Colon (tissue), 2 donors: ENCODE data around the gene TXN.
"Not testable (repeated sequence)": the region's sequence is repeated elsewhere in the genome, so short reads cannot be mapped to it uniquely, and the experiment has no call there.

ENCODE experiments used
- FAIRE-seq: peaks from 2 replicates; lab custom pipeline; 2012; peaks lifted over from hg19 to GRCh38; lab: Jason Lieb, UNC
- donor health status: control.
- donor health status: control.

Gene TXN

DNA sequence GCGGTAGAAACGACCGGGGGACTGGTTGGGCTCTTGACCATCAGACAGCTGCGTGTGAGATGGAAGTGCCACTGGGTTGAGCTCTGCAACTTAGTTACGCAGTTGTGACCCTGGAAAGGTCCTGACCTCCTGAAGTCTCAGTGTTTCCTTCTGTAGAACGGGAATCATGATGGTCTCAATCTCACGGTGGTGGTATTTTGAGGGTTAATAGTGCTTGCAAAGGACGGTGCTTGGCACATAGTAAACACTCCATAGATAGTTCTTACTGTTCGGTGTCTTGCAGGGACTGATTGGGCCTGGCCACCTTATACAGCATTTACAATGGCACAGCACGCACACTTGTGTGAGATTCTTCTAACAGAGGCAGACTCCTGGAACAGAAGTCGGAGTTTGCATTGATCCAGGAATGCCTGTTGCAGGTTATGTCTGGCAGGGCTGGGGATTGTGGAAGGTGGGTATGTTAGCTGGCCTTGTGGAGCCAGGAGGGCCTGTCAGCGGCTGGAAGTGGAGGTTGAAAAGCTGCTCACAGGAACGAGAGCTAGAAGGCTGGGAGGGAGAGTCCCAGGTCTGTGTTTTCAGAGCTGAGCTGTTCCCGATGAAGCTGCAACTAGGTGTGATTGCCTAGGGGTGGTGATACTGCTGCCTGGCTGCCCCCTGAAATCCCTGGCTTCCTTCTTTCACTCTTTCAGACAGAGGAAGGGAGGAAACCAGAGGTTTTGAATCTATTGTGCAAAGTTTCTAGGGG lies 962 bp upstream of the TXN start:
- FAIRE-seq: no peak

DNA sequence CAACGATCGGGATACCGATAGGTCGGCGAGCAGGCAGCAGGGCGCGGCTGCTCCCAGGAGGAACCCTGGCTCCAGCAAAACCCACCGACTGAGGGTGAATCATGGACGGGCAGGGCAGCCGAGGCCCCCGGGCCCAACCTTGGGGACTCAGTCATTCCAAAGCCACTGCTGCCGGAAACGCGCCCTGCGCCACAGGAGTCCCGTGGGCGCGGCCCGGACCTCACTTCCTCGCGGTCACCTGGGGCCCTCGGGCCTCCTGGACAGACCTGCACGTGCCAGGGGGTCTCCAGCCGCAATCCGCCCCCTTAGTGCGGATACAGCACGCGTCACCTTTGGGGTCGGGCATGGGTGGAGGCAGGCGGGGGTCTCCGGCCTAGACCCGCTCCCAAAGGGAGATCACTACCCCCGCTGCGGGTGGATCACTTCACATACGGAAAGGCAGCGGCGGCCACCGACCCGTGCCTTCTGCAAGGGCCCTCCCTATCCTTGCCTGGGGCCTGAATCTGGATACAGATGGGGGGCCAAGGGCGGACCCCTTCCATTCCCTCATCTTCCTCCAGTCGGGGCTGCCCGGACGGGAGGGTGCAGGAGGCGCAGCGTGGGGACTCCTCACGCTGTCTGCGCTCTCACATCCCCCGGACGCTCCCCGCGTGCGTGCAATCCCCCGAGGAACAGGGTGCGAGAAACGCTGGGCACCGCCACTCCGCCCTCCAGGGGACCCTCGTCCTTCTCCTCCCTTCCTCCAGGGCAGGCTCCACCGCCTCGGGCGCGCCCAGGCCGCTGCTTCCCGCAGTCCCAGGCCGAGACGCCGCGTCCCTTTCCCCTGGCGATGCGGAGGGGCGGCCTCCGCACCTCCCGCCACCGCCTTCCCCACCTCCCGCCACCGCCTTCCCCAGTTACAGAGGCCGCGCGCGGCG lies 586 bp downstream of the TXN start:
- FAIRE-seq: no peak

DNA sequence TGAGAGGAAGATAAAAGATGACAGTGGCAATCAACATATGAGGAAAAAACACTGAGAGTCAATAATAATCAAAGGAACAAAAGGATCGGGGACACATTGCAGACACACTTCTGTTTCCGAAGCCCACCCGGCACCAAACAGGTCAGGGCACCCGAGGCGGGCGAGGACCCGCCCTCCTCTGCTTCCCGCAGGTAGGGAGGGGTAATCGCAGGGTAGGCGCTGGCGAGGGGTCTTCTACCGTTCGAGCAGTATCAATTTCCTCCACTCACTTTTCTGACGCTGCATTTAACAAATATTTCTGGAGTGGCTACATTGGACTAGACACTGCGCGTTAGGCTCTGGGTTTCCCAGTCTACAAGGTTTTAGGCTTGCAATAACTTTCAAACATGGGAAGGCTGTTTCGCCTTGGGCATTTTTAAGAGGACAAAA lies 1.3 kb downstream of the TXN start:
- no peak for FAIRE-seq

DNA sequence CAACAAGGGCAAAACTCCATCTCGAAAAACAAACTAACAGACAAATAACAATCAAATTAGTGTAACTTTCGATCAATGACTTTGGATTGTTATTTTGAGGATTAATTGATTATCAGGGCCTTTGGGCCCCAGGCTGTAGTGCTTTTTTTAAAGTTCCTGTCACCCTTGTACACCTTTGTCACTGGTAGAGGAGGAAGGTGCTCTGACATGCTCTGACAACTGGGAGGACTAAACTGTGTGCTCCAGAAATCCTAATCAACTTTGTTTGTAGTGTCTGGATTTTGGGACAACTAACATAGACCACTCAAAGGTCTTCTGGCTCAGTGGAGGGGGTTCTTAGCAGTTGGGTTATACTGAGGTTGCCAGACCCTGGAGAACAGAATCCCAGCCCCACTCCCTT lies 1.8 kb downstream of the TXN start:
- FAIRE-seq: no peak

DNA sequence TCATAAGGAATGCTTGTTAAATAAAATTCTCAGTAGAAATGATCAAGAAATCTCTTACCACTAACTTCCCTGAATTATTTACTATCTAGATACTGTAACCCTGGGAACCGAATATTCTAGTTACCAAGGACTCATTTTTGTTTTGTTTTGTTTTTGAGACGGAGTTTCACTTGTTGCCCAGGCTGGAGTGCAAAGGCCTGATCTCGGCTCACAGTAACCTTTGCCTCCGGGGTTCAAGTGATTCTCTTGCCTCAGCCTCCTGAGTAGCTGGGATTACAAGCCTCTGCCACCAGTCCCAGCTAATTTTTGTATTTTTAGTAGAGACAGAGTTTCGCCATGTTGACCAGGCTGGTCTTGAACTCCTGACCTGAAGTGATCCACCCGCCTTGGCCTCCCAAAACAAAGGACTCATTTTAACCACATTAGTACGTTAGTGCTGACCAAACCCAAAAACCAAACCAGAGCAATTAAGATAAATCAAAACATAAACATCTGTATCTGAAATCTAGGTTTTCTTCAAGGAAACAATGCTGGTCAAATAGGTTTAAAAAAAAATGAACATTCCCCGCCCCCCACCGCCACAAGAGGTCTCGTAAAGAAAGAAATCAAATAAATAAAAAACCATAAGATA lies 3.7 kb downstream of the TXN start:
- no peak for FAIRE-seq

DNA sequence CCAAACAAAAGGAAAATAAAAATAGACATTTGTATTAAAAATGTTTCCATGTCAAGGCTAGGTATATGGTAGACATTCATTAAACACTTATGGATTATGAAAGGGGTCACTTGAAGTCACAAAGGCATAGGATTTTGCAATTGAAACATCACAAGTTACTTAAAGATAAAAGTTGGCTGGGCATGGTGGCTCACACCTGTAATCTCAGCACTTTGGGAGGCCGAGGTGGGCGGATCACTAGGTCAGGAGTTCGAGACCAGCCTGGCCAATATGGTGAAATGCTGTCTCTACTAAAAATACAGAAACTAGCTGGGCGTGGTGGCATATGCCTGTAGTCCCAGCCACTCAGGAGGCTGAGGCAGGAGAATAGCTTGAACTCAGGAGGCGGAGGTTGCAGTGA lies 4.5 kb downstream of the TXN start:
- not testable (repeated sequence) for FAIRE-seq

DNA sequence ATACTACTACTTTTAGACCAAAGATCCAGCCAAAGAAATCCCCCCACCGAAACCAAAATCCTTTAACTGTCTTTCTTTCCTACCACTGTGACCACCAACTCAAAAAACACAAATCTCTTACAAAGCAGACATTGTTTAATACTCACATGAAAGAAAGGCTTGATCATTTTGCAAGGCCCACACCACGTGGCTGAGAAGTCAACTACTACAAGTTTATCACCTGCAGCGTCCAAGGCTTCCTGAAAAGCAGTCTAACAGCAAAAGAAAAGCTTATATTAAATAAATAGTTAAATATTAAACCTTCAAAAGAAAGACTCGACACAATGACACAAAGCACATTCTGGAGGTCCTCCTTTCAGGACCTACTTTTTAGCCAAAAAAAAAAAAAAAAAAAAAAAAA lies 5.1 kb downstream of the TXN start:
- FAIRE-seq: no peak

DNA sequence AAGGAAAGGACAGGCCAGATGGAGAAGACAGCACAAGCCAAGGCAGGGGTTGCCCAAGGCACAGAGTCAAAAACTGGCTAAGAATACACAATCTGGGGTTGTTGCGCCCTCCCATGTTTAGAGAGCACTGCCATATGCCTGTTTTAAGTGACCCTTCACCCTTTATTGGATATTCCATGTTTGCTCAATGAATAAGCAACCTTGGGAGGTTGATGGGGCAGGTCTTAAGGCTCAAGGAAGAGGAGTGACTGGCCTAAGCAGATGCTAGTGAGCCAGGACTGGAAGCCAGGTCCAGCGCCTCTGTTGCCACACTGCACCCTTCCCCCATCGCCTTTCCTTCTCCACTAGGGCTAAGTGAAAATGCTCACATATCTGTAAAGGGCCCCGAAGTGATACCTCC lies 6.7 kb downstream of the TXN start:
- no peak for FAIRE-seq

DNA sequence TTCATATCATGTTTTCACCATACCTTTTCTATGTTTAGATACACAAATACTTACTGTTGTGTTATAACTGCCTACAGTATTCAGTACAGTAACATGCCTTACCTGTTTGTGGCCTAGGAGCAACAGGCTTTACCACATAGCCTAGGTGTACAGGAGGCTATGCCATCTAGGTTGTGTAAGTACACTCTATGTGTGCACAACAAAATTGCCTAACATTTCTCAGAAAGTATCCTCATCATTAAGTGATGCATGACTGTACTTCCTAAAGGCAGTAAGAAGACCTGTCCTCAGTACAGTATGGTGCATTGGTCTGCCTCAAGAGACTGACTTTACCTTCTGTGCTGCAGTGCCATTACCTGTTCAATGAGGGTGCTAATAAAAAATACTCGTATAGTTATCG lies 7.9 kb downstream of the TXN start:
- FAIRE-seq: no peak

DNA sequence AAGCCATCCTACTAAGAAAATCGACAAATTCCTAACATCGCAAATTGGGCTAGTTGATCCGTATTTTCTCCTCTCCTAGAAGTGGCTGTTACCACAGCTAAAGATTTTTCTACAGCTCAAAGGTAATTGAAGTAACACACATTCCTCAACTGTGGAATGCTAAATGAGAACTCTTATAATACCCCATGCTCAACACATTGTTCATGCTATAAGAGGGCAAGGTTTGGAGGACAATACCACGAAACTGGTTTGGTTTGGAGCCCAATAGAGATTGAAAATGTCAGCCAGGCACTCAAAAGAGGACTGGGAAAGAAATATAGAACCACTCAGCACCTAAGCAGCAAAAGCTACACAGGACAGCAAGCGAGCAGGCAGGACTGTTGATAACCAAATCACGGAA lies 10.1 kb downstream of the TXN start:
- no peak for FAIRE-seq

DNA sequence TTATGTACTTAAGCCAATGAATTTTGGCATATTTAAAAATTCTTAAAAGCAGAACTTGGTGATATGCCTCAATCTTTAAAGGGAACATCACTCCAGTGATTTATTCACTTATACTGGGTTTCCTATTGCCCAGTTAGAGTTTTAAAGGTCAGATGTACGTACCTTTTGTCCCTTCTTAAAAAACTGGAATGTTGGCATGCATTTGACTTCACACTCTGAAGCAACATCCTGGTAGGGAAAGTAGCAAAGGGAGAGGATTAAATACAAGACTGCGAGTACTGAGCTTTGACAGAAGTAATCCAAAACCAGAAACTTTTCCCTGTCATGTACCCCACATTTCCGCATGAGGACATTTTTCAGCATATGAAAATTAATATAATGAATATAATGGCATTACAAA lies 11.7 kb downstream of the TXN start:
- FAIRE-seq: no peak

DNA sequence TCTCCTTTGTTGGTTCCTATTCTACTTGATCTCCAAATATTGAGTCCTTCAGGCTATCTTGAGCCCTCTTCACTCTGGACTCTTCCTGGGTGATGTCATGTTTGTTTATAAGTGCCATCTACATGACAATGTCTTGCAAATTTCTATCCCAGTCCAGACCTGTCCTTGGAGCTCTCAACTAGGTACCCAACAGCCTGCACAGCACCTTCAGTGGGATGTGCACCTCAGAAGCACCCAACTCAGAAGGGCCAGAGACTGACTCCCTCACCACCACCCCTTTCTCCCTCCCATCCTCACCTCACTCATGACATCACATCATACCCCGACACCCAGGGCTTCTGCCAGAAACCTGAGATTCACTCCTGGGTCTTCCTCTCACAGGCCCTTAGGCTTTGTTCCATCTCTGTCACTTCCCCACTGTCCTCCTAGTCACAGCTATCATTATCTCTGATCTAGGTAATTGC lies 14.4 kb downstream of the TXN start:
- no peak for FAIRE-seq

DNA sequence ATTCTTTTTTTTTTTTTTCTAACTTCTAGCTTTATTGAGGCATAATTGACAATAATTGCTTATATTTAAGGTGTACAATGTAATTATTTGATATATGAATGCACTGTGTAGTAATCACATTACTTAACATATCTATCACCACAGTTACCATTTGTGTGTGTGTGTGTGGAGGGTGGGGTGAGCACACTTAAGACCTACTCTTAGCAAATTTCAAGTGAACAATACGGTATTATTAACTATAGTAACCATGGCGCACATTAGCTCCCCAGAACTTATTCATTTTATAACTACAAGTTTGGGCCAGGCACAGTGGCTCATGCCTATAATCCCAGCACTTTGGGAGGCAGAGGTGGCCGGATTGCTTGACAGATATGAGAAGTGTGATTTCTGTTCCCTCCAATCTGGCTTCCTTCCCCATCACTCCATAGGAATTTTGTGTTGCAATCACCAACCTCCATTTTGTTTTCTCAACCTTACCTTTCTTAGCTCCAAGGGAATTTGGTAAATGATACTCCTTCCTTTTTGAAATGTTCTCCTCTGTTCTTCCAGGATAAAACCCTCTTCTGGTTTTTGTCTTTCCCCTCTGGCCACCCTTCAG lies 14.9 kb downstream of the TXN start:
- no peak for FAIRE-seq

DNA sequence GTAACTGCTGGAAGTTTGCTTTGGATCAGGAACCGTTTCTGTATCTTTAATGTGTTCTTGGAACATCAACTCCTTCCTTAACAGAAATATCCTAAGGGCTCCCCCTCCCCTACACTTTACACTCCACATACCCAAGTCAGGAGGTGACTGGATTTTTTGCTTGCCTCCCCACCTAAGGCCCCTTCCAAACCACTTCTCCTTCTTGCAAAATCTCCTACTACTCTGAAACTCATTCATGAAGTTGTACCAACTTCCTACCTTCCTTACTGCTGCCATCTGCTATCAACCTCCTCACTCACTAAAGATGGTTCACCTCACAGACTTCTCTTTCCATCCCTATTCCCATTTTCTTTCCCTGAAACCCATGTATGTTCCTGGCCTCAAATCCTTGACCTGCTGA lies 16.1 kb downstream of the TXN start:
- no peak for FAIRE-seq

DNA sequence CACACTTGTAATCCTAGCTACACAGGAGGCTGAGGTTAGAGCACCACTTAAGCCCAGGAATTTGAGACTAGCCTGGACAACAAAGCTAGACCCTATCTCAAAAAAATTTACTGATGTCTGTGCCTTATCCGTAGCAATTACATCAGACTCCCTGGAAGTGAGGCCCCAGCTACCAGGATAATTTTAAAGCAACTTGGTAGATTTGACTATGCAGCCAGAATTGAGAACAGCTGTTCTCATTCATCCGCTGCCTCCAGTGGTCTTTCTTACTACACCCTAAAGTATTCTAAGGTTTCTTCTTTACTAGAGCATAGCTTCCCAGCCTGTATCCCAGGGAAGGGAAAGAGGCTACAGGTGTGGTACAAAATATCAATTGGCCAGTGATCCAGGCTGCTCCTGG lies 28.0 kb downstream of the TXN start:
- FAIRE-seq: no peak

DNA sequence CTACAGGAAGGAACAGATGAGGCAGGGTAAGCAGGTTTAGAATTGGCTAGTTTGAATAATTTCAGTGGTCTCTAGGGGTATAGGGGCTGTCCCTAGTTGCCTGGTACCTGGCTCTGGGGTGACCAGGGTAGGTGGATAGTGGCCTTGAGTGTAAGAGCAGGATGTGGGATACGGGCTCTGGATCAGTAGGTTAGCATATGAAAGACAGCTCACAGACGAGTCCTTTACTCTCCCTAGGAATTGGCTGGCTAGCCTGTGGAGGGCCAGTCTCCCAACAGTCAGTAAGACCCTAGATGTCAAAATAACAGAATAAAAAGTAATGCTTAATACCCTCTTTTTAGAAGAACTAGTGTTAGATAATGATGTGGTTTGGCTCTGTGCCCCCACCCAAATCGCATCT lies 31.7 kb downstream of the TXN start:
- FAIRE-seq: no peak

DNA sequence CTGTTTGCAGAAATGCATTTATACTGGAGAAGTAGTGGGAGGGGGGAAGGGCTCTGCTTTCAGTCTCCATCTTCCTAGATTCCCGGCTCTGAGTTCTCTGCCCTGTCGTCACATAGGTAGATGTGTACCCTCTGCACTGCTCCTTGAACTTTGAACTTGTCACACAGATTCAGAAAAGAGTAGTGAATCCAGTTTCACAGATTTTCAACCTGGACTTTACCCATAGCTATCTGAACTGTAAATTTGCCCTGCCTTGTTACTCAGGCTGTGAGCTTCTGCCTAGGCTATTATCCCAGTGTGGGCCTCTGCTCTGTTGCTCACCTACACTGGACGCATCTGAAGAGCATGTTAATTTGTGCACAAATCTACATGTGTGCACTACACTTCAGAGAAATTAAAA lies 35.5 kb downstream of the TXN start:
- no peak for FAIRE-seq

DNA sequence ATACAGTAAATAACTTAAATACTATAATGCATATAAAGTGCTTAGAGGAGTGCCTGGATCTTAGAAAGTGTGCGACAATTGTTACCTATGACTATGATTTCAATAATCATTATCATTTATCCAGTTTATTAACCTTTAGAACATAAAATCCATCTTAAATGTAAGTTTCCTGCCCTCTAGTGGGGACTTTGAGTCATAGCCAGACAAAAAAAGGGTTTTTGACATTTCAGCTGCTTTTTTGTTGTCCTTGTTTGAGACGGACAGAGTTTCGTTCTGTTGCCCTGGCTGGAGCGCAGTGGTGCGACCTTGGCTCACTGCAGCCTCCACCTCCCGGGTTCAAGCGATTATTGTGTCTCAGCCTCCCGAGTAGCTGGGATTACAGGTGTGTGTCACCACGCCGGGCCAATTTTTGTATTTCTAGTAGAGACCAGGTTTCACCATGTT lies 38.6 kb downstream of the TXN start:
- FAIRE-seq: no peak

DNA sequence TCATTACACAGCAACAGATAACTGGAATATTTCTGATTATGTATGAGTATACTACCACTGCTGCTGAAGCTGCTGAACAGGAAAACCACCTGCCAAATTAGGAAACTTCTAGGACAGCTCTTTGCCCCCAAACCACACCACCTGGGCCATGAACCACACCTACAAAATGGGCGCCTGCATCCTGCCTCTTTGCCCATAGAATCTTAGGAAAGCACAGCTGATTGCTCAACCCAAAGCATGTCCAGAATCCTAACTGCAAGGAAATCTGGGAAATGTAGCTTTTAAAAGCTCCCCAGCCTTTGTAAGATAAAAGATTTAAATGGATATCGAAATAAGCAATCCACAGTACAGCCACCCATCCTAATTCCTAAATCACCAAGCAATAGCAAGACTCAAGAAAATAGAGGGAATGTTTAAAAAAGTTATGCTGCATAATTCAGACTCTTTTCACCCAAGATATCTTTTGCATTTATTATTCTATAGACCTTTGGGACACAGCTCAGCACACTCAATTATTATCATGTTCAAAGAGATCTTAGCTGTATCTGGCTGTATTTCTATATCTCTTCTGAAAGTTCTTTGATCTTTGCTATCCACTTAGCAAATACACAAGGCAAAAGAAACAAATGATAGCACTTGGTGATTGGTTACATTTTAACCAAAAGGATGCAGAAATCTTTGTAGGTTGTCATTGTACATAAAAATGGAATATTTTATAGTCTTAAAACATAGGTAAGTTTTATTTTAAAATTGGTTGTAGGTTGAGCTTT lies 41.5 kb downstream of the TXN start:
- no peak for FAIRE-seq

DNA sequence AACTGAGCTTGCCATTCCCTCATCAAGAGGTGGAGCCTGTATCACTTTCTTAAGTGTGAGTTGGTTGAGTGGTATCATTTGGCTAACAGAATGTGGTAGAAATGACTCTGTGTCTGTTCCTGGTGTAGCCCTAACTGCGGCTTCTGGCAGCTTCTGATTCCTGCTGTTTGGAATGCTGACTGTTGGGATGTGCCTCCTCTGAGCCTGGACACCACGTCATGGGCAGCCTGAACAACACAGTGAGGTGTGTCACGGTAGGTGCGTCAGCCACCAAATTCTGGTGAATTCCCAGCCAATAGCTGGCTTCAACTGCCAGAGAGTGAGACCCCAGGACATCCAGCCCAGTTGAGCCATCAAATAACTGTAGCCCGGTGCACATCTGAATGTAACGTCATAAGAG lies 42.2 kb downstream of the TXN start:
- FAIRE-seq: no peak

DNA sequence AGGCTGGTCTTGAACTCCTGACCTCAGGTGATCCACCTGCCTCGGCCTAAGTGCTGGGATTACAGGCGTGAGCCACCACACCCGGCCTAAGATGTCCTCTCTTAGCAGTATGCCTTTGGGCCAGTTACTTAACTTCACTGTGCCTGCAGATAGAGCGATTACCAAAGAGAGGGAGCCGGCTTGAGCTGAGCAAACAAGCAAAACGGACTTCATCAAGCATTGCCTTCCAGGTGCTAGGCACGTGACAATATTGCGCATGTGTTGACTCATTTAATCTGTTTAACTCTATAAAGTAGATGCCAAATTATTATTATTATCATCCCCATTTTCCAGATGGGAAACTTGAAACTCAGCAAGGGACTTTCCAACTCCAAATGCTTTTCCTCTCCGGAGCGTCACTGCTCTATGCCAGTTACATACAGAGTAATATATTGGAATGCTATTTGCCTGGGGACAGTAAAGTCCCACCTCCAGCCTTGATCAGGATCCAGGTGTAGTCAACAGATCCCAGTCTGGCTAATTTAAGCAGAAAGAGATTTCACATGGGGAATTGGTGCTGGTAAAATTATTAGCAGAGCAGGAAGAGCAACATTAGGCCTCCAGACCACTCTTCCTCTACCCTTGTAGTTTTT lies 42.8 kb downstream of the TXN start:
- FAIRE-seq: no peak
